Mucosa of gallbladder (tissue), 1 donor: Measurements from ENCODE around the gene NFATC3. TPM values are rescaled to one million over a fixed set of nuclear protein-coding genes. Genes with fewer than 3 reads are reported as not detected.
"Not testable (repeated sequence)": the region's sequence is repeated elsewhere in the genome, so short reads cannot be mapped to it uniquely, and the experiment has no call there.

Experiments
- DNase-seq: peaks from one replicate; pipeline ENCODE4 v3.0.0-alpha.2; 2020; ENCODE audit warnings: low spot score
- total RNA-seq: library from RNA; stranded (reverse); gene quantifications from one replicate; pipeline ENCODE4 v1.2.1, GENCODE V29; 2021
- donor health status: DM: no; HTN: no; CAD: no.

The NFATC3 gene
- total RNA-seq, 1 donor from 2014 or later = 46.5 TPM

DNA sequence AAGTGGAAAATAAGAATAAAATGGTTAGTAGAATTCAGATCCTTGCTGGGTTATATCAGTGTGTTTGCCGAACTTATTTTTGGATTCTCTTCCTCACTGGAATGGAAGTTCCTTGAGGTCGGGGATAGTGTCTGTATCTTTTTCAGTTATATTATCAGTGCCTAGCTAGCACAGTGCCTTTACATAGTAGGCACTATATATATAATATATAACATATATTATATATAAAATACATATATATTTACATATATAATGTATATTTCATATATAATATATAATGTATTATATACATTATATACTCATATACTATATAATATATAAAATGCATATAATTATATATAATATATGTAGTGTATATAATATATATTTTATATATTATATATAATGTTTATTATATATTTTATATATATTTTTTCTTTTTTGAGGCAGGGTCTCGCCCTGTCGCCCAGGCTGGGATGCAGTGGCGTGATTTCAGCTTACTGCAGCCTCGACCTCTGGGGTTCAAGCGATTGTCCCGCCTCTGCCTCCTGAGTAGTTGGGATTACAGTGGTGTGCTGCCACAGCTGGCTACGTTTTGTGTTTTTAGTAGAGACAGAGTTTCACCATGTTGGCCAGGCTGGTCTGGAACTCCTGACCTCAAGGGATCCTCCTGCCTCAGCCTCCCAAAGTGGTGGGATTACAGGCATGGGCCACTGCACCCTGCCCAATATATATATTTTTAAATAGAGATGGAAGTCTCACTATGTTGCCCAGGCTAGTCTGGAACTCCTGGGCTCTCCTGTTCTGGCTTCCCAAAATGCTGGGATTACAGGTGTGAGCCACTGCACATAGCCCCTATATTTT lies 3.2 kb downstream of the NFATC3 start:
- DNase-seq = no peak

DNA sequence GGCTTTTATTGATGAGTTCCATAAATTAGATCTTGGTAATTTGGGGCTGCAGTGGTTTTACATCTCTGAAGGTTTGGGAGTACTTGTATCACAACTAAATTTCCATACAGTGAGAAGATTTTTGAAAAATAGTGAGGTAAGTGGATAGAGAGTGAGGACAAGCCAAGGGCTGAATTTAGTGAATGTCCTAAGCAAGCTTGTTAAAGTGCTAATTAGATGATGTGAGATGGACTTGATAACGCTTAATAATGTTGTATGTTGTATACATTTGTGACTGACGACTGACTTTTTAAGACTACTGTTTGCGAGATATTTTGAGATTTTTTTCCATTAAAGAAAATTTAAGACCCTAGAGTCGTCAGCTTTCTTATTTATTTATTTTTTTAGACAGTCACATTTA lies 3.9 kb downstream of the NFATC3 start:
- DNase-seq = no peak

DNA sequence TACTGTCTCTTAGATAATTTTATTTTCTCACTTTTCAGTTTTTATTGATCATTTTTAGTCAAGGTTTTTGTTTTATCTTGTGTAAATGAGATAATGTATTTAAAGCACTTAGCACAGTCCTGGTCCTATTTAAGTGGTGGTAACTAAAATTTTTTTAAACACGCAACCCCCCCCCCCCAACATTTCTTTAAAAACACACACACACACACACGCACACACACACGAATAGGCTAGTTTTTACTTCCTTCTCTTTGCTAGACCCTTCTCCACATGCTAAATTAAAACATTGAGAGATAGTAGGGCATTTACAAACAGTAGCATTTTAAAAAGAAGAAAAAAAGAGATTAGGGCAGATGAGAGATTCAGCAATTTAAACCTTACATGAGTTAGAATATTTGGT lies 5.0 kb downstream of the NFATC3 start:
- no peak for DNase-seq

DNA sequence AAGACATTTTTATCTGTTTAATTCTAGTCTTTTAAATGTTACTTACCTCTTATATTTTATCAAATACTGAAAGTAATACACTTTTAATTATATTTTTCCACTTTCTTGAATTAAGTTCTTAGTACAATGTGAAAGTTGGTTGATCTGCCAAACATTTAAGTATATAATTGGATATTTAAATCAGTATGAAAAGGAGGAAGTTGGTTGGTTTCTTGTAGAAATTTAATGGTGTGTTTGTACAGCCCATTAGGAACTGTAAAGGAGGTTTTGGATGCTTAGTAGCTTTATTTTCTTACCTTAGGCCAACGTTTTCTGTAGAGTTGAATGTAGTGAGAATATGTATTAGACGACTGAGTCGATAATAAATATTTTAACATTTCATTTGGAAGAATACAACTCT lies 5.4 kb downstream of the NFATC3 start:
- DNase-seq = no peak

DNA sequence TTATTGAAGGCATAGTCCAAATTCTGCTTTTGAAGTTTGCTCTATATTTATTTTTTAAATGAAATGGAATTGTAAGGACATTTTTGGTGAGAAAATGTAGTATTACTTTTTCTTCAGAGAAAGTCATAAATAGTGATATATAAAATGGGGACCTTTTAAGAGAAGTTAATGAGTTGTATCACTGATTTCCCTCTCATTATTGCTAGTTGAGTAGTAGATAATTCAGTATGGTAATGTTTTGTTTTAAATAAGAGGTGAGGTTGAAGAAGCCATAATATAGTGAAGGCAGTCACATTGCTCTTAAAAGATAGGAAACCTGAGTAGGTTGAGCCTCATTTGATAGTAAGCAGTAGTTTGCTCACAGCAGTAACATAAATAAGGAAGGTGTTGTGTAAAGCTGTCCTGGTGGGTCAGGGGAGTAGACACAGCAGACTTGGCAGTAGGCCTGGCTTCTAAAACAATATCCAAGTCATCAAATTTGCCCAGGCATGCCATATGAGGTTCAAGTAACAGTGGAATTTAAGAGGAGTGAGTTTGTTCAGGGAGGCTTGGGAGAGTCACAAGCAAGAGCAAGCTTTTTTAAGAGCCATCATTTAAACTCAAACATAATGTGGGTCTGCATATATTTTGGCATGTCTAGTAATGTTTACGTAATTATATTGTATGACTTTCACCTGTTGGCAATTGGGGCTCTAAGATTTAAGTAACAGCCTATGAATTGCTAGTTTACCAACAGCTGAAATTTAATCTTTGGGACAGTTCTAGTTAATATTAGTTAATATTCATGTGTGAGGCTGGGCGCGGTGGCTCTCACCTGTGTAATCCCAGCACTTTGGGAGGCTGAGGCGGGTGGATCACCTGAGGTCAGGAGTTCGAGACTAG lies 6.5 kb downstream of the NFATC3 start:
- DNase-seq = no peak

DNA sequence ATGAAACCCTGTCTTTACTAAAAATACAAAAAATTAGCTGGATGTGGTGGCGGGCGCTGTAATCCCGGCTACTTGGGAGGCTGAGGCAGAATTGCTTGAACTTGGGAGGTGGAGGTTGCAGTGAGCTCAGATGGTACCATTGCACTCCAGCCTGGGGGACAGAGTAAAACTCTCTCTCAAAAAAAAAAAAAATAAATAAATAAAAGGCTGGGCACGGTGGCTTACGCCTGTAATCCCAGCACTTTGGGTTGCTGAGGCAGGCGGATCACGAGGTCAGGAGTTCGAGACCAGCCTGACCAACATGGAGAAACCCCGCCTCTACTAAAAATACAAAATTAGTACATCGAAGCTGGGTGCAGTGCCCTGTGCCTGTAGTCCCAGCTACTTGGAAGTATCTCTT lies 7.1 kb downstream of the NFATC3 start:
- DNase-seq = not testable (repeated sequence)

DNA sequence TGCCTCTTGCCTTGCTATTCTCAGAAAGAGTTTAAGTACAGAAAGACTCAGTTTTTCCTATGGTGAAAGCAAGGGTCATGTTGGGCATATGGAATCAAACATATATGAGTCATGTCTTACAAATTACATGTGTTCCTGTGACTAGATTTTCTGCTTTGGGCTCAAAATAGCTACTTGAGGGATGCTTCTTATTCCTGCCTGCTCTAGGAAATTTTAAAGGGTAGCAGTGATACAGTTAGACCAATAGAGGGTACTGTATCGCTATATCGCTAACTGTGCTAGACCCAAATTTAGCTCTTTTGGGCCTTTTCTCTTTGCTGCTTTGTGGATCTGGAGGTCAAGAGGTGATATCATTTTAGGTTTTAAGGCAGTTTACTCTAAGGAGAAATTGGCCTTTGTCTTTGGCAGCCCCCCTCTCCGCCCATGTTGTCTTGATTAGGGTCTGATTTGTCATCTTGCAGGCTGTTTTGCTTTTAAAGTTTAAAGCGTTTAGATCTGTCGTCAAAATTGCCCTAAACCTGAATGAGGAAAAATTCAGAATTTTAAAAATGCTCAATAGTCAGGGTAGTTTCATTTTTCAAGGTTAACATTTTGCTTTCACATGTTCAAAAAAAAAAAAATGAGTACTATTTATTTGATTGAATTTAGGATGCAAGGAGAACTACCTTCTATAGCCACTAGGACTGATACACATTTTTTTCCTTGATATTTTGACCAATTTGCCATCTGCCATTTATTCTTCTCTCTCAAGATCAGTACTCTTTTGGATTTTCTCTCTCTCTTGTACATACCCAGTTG lies 8.8 kb downstream of the NFATC3 start:
- DNase-seq = no peak

DNA sequence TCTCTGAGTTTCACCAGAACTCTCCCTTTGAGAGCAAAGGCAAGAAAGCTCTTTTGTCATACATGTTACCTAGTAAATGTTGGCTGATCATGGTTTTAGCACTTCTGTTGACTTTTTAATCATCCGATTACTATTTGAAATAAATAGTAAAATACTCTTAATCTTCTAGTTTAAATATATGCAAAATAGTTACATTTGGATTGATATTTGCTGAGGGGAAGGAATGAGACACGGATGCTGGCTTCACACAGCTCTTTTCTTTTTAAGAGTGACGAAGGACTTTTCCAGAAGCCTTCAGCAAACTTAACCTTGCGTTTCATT lies 9.4 kb downstream of the NFATC3 start:
- no peak for DNase-seq

DNA sequence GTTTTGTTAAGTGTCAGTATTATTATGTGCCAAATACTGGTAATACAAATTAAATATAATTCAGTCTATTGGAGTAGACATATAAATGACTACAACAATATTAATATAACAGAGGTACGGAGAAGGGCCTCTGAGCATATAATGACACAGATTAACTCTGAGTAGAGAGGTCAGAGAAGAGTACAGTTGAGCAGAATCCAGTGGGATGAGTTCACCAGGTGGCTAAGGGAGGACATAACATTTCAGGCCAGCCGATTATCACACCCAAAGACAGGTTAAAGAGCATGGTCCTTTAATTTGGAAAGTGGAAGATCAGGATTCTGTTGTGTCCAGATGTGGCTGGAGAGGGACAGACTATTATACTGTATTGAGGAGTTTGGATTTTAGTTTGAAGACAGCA lies 11.3 kb downstream of the NFATC3 start:
- no peak for DNase-seq

DNA sequence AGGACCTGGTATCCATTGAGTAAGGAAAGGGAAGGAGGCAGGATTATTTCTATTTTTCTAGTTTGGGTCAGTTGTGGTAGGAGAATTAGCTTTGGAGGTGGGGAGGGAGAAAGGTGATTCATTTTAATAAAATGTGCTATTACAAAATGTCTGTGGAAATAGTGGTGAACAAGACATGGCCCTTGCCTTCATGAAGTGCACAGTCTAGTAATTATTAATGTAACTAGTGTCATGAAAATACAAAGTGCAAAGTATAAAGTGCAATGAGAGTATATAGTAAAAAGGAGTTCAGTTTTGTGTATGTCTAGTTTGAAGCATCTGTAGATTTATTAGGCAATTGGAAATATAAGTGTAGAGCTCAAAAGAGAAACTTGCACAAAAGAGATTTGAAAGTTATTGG lies 11.9 kb downstream of the NFATC3 start:
- no peak for DNase-seq

DNA sequence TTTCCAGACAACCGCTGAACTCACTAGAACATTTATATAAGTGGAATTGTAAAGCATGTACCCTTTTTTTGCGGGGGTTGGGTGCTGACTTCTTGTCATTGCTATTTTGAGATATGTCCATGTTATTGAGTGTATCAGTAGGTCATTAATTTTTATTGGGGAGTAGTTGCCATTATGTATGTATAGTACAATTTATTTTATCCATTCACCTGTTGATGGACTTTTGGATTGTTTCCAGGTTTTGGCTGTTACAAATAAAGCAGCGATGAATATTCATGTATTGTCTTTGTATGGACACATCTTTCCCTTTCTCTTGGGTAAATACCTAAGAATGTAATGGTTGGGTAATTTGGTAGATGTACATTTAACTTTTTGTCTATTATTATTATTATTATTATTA lies 12.7 kb downstream of the NFATC3 start:
- DNase-seq = no peak

DNA sequence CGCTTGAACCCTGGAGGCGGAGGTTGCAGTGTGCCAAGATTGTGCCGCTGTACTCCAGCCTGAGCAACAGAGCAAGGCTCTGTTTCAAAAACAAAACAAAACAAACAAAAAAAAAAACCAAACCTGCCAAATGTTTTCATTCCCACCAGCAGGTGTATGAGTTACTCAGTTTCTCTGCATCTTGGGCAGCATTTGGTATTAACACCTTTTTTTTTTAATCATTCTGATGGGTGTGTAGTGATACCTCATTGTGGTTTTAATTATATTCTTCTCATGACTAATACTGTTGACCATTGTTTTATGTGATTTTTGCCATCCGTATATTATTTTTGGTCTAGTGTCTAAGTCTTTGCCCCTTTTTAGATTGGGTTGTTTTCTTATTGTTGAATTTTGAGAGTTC lies 15.3 kb downstream of the NFATC3 start:
- no peak for DNase-seq

DNA sequence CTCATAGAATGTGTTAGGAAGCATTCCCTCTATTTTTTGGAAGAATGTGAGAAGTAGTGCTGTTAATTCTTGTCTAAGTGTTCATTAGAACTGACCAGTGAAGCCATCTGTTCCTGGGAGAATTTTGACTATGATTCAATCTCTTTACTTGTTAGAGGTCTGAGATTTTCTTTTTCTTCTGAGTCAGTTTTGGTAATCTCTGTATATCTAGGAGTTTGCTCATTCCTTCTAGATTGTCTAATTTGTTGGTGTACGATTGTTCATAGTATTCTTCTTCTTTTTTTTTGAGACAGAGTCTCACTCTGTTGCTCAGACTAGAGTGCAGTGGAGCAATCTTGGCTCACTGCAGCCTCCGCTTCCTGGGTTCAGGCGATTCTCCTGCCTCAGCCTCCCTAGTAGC lies 20.4 kb downstream of the NFATC3 start:
- no peak for DNase-seq

DNA sequence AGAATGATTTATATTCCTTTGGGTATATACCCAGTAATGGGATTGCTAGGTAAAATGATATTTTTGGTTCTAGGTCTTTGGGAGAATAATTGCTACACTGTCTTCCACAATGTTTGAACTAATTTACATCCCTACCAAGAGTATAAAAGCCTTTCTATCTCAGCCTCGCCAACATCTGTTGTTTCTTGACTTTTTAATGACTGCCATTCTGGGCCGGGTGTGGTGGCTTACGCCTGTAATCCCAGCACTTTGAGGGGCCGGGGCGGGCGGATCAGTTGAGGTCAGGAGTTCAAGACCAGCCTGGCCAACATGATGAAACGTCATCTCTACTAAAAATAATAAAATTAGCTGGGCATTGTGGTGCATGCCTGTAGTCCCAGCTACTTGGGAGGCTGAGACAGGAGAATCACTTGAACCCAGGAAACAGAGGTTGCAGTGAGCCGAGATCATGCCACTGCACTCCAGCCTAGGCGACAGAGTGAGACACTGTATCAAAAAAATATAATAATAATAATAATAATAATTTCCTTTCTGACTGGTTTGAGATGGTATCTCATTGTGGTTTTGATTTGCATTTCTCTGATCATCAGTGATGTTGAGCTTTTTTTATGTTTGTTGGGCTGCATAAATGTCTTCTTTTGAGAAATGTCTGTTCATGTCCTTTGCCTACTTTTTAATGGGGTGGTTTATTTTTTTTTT lies 22.2 kb downstream of the NFATC3 start:
- not testable (repeated sequence) for DNase-seq

DNA sequence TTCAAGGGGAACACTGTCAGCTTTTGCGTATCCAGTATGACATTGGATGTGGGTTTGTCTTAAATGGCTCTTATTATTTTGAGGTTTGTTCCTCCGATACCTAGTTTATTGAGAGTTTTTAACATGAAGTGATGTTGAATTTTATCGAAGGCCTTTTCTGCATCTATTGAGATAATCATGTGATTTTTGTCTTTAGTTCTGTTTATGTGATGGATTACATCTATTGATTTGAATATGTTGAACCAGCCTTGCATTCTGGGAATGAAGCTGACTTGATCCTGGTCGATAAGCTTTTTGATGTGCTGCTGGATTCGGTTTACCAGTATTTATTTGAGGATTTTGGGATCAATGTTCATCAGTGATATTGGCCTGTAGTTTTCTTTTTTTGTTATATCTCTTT lies 24.0 kb downstream of the NFATC3 start:
- DNase-seq = not testable (repeated sequence)

DNA sequence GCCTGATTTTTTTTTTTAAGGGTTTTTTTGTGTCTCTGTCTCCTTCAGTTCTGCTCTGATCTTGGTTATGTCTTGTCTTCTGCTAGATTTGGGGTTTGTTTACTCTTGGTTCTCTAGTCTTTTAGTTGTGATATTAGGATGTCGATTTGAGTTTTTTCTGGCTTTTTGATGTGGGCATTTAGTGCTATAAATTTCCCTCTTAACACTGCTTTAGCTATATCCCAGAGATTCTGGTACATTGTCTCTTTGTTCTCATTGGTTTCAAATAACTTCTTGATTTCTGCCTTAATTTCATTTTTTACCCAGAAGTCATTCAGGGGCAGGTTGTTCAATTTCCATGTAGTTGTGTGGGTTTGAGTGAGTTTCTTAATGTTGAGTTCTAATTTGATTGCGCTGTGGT lies 25.4 kb downstream of the NFATC3 start:
- DNase-seq = not testable (repeated sequence)

DNA sequence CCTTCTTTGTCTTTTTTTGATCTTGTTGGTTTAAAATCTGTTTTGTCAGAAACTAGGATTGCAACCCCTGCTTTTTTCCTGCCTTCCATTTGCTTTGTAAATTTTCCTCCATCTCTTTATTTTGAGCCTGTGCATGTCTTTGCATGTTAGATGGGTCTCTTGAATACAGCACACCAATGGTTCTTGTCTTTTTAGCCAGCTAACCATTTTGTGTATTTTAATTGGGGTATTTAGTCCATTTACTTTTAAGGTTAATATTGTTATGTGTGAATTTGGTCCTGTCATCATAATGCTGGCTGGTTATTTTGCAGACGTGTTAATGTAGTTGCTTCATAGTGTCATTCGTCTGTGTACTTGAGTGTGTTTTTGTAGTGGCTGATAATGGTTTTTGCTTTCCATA lies 26.2 kb downstream of the NFATC3 start:
- no peak for DNase-seq

DNA sequence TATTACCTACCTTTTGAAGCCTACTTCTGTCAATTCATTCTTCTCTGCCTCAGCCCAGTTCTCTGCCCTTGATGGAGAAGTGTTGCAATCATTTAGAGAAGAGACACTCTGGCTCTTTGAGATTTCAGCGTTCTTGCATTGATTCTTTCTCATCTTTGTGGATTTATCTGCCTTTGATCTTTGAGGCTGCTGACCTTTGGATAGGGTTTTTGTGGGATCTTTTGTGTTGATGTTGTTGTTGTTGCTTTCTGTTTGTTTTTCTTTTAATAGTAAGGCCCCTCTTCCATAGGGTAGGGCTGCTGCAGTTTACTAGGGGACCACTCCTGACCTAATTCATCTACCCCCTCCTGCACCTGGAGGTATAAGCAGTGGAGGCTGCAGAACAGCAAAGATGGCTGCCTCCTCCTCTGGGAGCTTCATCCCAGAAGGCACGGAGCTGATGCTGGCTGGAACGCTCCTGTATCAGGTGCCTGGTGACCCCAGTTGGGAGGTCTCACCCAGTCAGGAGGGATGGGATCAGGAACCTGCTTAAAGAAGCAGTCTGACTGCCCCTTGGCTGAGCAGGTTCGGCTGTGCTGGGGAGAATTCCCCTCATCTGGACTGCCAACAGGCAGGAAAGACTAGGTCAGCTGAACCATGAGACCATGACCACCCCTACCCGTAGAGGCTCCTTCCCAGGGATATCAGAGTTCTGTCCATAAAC lies 28.0 kb downstream of the NFATC3 start:
- DNase-seq = no peak

DNA sequence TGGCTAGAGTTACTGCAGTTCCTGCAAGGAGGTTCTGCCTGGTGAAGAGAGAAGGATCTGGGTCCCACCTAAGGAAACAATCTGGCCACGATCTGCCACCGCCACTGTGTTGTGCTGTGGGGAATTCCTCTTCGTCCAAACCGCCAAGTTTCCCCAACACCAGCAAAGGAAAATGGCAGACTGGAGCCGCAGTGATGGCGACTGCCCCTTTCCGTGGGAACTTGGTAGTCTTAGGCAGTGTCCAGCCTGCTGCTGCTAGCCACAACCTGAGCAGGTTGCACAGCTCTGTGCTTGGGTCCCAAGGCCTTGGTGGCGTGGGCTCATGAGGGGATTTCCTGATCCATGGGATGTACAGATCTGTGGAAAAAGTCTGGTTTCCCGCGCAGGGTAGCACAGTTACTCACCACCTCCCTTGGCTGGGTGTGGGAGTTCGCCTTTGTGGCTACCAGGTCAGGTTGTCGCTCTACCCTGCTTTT lies 28.6 kb downstream of the NFATC3 start:
- DNase-seq = no peak

DNA sequence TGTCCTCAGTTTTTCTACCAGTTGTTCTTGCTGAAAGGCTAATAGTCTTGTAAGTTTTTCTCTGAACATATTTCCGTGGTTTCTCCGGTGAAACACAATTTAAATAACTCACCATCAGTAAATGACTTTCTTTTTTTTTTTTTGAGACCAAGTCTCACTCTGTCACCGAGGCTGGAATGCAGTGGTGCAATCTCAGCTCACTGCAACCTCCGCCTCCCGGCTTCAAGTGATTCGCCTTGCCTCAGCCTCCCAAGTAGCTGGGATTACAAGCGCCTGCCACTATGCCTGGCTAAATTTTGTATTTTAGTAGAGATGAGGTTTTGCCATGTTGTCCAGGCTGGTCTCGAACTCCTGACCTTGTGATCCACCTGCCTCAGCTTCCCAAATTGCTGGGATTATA lies 29.8 kb downstream of the NFATC3 start:
- not testable (repeated sequence) for DNase-seq

DNA sequence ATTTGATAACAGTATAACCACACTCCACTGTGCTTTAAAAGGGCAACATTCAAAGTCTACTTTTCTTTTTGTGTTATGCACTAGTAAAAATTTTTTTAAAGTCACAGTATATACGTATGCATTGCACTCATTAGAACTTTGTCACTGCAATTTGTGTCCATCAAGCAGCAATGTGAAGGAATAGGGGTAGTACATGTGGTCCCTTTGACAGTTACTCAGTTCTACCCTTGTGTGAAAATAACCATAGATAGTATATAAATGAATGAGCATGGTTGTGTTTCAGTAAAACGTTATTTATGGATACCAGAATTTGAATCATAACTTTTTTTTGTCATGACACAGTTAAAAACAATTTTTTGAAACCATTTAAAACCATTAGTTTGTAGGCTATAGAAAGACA lies 30.7 kb downstream of the NFATC3 start:
- no peak for DNase-seq
